H9 (cell line): Measurements from ENCODE around the gene ARL5B. TPM values are rescaled to one million over a fixed set of nuclear protein-coding genes. Genes with fewer than 3 reads are reported as not detected.

Experiments used
- DNase-seq: peaks from one replicate; pipeline ENCODE4 v3.0.0-alpha.2; 2017
- H2AFZ ChIP-seq: one replicate; pipeline ENCODE4 v1.6.1; 2013; ENCODE audit warnings: mild to moderate bottlenecking, low read length, control low read depth, moderate library complexity
- H2AK5ac ChIP-seq: 2 replicates; pipeline ENCODE4 v1.6.1; 2013; ENCODE audit warnings: low read length, control low read depth, mixed read lengths; ENCODE audit not compliant: insufficient read length
- H2BK120ac ChIP-seq: one replicate; pipeline ENCODE4 v1.6.1; 2013; ENCODE audit warnings: low read depth, mild to moderate bottlenecking, low read length, control low read depth, inconsistent platforms; ENCODE audit not compliant: poor library complexity, severe bottlenecking
- H2BK12ac ChIP-seq: 2 replicates; pipeline ENCODE4 v1.6.1; 2013; ENCODE audit warnings: low read length, control low read depth, mixed read lengths, low read depth; ENCODE audit not compliant: insufficient read length
- H2BK15ac ChIP-seq: 2 replicates; pipeline ENCODE4 v1.6.1; 2013; ENCODE audit warnings: low read depth, low read length, control low read depth
- H2BK20ac ChIP-seq: one replicate; pipeline ENCODE4 v1.6.1; 2013; ENCODE audit warnings: low read depth, mild to moderate bottlenecking, low read length, control low read depth, inconsistent platforms; ENCODE audit not compliant: poor library complexity, severe bottlenecking
- H2BK5ac ChIP-seq: 2 replicates; pipeline ENCODE4 v1.6.1; 2013; ENCODE audit warnings: low read length, control low read depth, mixed read lengths; ENCODE audit not compliant: insufficient read length
- H3K14ac ChIP-seq: 2 replicates; pipeline ENCODE4 v1.6.1; 2013; ENCODE audit warnings: low read length, control low read depth; ENCODE audit not compliant: insufficient read depth
- H3K18ac ChIP-seq: 2 replicates; pipeline ENCODE4 v1.6.1; 2013; ENCODE audit warnings: low read depth, mild to moderate bottlenecking, mixed read lengths, low read length, control low read depth; ENCODE audit not compliant: insufficient read length
- H3K23ac ChIP-seq: 2 replicates; pipeline ENCODE4 v1.6.1; 2013; ENCODE audit warnings: low read length, control low read depth, mixed read lengths, low read depth; ENCODE audit not compliant: insufficient read length
- H3K23me2 ChIP-seq: 2 replicates; pipeline ENCODE4 v1.6.1; 2013; ENCODE audit warnings: low read depth, mild to moderate bottlenecking, mixed read lengths, low read length, control low read depth; ENCODE audit not compliant: insufficient read length, poor library complexity, severe bottlenecking
- H3K27ac ChIP-seq: 2 replicates; pipeline ENCODE4 v1.5.1; 2013; ENCODE audit warnings: low read length, control low read depth, mixed read lengths, low read depth; ENCODE audit not compliant: insufficient read length
- H3K27me3 ChIP-seq: 2 replicates; pipeline ENCODE4 v1.6.1; 2013; ENCODE audit warnings: low read length, control low read depth, inconsistent platforms; ENCODE audit not compliant: insufficient read depth
- H3K4ac ChIP-seq: 2 replicates; pipeline ENCODE4 v1.6.1; 2013; ENCODE audit warnings: low read depth, mild to moderate bottlenecking, control low read depth, inconsistent platforms, low read length, moderate library complexity
- H3K4me1 ChIP-seq: 2 replicates; pipeline ENCODE4 v1.6.1; 2013; ENCODE audit warnings: low read length, control low read depth, inconsistent platforms; ENCODE audit not compliant: insufficient read depth
- H3K4me2 ChIP-seq: 2 replicates; pipeline ENCODE4 v1.6.1; 2013; ENCODE audit warnings: low read length, control low read depth, mixed read lengths; ENCODE audit not compliant: insufficient read length, insufficient read depth
- H3K56ac ChIP-seq: 2 replicates; pipeline ENCODE4 v1.6.1; 2013; ENCODE audit warnings: low read depth, mild to moderate bottlenecking, mixed read lengths, low read length, control low read depth; ENCODE audit not compliant: insufficient read length
- H3K79me1 ChIP-seq: 2 replicates; pipeline ENCODE4 v1.6.1; 2013; ENCODE audit warnings: low read depth, mild to moderate bottlenecking, moderate library complexity, low read length, control low read depth, inconsistent platforms; ENCODE audit not compliant: insufficient read depth, poor library complexity, severe bottlenecking
- H3K79me2 ChIP-seq: 2 replicates; pipeline ENCODE4 v1.6.1; 2013; ENCODE audit warnings: low read length, control low read depth, inconsistent platforms; ENCODE audit not compliant: insufficient read depth
- H3K9ac ChIP-seq: 2 replicates; pipeline ENCODE4 v1.6.1; 2013; ENCODE audit warnings: low read length, control low read depth, mixed read lengths; ENCODE audit not compliant: insufficient read length; ENCODE audit errors: extremely low read depth
- H3K9me3 ChIP-seq: one replicate; pipeline ENCODE4 v1.6.1; 2013; ENCODE audit warnings: low read depth, low read length, inconsistent platforms; ENCODE audit not compliant: control insufficient read depth
- H3T11ph ChIP-seq: one replicate; pipeline ENCODE4 v1.6.1; 2013; ENCODE audit warnings: mild to moderate bottlenecking, low read length, control low read depth, inconsistent platforms
- H4K20me1 ChIP-seq: one replicate; pipeline ENCODE4 v1.6.1; 2013; ENCODE audit not compliant: control insufficient read depth, insufficient read length, insufficient read depth
- H4K5ac ChIP-seq: 2 replicates; pipeline ENCODE4 v1.6.1; 2013; ENCODE audit warnings: low read depth, mild to moderate bottlenecking, mixed read lengths, low read length, control low read depth; ENCODE audit not compliant: insufficient read length
- H4K8ac ChIP-seq: replicated peaks from 2 replicates; pipeline ENCODE4 v1.6.1; 2013; ENCODE audit warnings: low read length, control low read depth, mixed read lengths, low read depth; ENCODE audit not compliant: insufficient read length
- H4K91ac ChIP-seq: 2 replicates; pipeline ENCODE4 v1.6.1; 2013; ENCODE audit warnings: low read depth, mild to moderate bottlenecking, moderate library complexity, mixed read lengths, low read length, control low read depth; ENCODE audit not compliant: insufficient read length
- H3K27ac Mint-ChIP-seq, 3 experiments: 2 replicates in 2 of 3; 3 replicates in 1 of 3; pipeline ENCODE4 v1.8.0; 2020 to 2021; ENCODE audit warnings: mixed read lengths in 3 of 3, mild to moderate bottlenecking in 1 of 3, moderate library complexity in 1 of 3
- H3K27me3 Mint-ChIP-seq: 2 replicates; pipeline ENCODE4 v1.8.0; 2021; ENCODE audit warnings: low read depth, mild to moderate bottlenecking, moderate library complexity, mixed read lengths
- H3K36me3 Mint-ChIP-seq, 3 experiments: 2 replicates in 2 of 3; 3 replicates in 1 of 3; pipeline ENCODE4 v1.8.0; 2020 to 2021; ENCODE audit warnings: low read depth in 3 of 3, mixed read lengths in 3 of 3; ENCODE audit not compliant: insufficient read depth in 1 of 3
- H3K4me1 Mint-ChIP-seq, 2 experiments: 2 replicates each; pipeline ENCODE4 v1.8.0; 2020; ENCODE audit warnings: mixed read lengths in 2 of 2
- H3K4me3 Mint-ChIP-seq, 2 experiments: 2 replicates in 1 of 2; 3 replicates in 1 of 2; pipeline ENCODE4 v1.8.0; 2020 to 2021; ENCODE audit warnings: mild to moderate bottlenecking in 2 of 2, mixed read lengths in 2 of 2, moderate library complexity in 1 of 2
- H3K9me3 Mint-ChIP-seq, 2 experiments: 2 replicates in 1 of 2; 3 replicates in 1 of 2; pipeline ENCODE4 v1.8.0; 2020; ENCODE audit warnings: mild to moderate bottlenecking in 2 of 2, mixed read lengths in 2 of 2, moderate library complexity in 1 of 2
- CTCF ChIP-seq: fragments of 200-600 bp; sonication (generic); conservative IDR thresholded peaks from 3 replicates; pipeline ENCODE4 v1.8.0; 2021; ENCODE audit warnings: antibody characterized with exemption, mild to moderate bottlenecking
- WGBS: extraction: QIAGEN DNeasy Blood & Tissue Kit; methylation state at CpG from one replicate; pipeline ENCODE4 v1.1.7; 2013; ENCODE audit warnings: missing lambda C conversion rate, low lambda C conversion rate, mixed read lengths; ENCODE audit not compliant: insufficient read length; ENCODE audit errors: extremely low coverage; 5-methylcytosine and 5-hydroxymethylcytosine counted together
- total RNA-seq: library from RNA; stranded (reverse); gene quantifications from 2 replicates; pipeline ENCODE4 v1.2.1, GENCODE V29; 2021

ARL5B gene
- total RNA-seq, 1 experiment from 2014 or later: 33.9 TPM

- Histone ChIP-seq H3K9me3 (no peaks in the 10 kb centered on the region), H3K23ac (no peak overlapping the region), H2BK12ac (no peak overlapping the region), H3K4me1 (peaks cover 3% of the 10 kb centered on the region; the same call in 1 of the 2 replicates), H2AFZ (no peak overlapping the region), H2AK5ac (no peak overlapping the region), H3K4ac (no peak overlapping the region), H3K56ac (no peak overlapping the region), H3K18ac (no peak overlapping the region), H2BK15ac (no peak overlapping the region), H2BK20ac (no peak overlapping the region), H3K9ac (no peak overlapping the region), H3T11ph (no peak overlapping the region), H4K91ac (no peak overlapping the region), H3K14ac (no peak overlapping the region), H4K8ac (no peak overlapping the region), H3K4me2 (no peak overlapping the region), H2BK120ac (no peak overlapping the region), H2BK5ac (no peak overlapping the region), H4K5ac (no peak overlapping the region), H4K20me1 (no peaks in the 10 kb centered on the region), H3K23me2 (no peaks in the 10 kb centered on the region), H3K27ac (no peak overlapping the region), H3K27me3 (no peaks in the 10 kb centered on the region), H3K79me1 (peaks cover 2% of the 10 kb centered on the region), H3K79me2 (peaks cover 26% of the 10 kb centered on the region; the same call in 1 of the 2 replicates)
- no peaks in the 10 kb centered on the region for H3K9me3 Mint-ChIP-seq
- whole genome bisulfite sequencing: no CpG with 5 or more reads among the region's 2 CpGs
- no peak for DNase-seq
- H3K4me3 Mint-ChIP-seq: no peak overlapping the region; a peak in 1 of 5 replicates
- no peaks in the 10 kb centered on the region for H3K27me3 Mint-ChIP-seq
- H3K36me3 Mint-ChIP-seq: peaks cover 18 to 51% (median 47%) of the 10 kb centered on the region in 3 experiments; a peak in 6 of 7 replicates
- no peak for TF ChIP-seq CTCF
- peaks cover 30 to 33% of the 10 kb centered on the region in 2 experiments for H3K4me1 Mint-ChIP-seq
- peak overlapping the region; percentile 54 to 92 (median 65); a peak in 5 of 7 replicates for H3K27ac Mint-ChIP-seq
Observed at GRCh38 chr10:18668026-18668425, 8.8 kb downstream of the ARL5B start.
